GM03348 (cell line): ENCODE results near the gene FAM184A.

Experiments
- DNase-seq: peaks from one replicate; pipeline ENCODE4 v3.0.0; 2012; ENCODE audit warnings: low spot score

FAM184A gene

GRCh38 chr6:119060255-119060907 is 18.1 kb downstream of the FAM184A start:
- no peak for DNase-seq

DNA sequence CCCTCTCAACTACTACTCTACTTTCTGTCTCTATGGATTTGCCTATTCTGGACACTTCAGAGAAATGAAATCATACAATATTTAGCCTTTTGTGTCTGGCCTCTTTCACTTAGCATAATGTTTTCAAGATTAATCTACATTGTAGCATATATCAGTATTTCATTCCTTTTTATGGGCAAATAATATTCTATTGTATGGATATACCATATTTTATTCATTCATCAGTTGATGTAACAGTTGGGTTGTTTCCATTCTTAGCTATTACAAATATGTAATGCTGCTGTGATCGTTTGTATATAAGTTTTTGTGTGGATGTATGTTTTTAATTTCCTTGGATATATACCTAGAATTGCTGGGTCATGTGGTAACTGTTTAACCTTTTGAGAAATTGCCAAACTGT is 23.4 kb downstream of the FAM184A start:
- DNase-seq = no peak

- DNase-seq = no peak
These were observed 25.5 kb downstream of the FAM184A start for GRCh38 chr6:119052987-119053386.

DNA sequence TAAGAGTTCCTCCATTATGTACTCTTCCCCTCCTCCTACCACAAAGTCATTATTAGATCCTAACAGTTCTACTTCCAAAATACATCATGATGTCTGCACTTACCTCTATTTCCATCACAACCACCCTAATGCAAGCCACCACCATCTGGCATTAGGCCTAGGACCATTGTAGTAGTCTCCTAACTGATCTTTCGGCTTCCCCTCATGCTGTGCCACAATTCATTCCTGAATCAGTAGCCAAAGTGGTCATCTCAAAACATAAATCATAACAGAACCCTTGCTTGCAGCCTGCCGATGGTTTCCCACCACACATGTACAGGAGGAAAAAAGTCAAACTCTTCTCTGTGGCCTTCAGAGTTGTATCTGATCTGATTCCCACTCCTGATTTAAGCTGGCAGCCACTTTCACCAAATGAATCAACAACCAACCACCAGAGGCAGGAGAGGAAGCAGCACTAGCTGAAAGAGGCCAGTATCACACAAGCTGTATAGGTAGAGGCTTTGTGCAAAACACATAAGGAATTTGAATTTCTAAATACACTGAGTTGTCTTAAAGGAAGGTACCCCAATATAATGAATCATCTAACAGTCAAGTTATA is 26.1 kb downstream of the FAM184A start:
- DNase-seq = no peak

- no peak for DNase-seq
These were observed 34.2 kb downstream of the FAM184A start for GRCh38 chr6:119044255-119044654.

DNA sequence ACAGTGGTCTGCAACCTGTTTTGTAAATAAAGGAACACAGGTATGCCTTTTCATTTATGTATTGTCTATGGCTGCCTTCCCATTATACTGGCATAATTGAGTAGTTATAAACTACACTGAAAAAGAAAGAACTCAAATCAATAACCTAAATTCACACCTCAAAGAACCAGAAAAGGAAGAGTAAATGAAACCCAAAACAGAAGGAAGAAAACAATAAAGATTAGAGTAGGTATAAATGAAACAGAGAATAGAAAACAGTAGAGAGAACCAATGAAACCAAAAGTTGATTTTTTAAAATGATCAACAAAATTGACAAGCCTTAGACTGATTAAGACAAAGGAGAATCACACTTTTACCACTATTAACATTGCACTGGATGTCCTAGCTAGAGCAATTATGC is 34.7 kb downstream of the FAM184A start:
- no peak for DNase-seq

GRCh38 chr6:119043265-119043664 is 35.2 kb downstream of the FAM184A start:
- DNase-seq = no peak

DNA sequence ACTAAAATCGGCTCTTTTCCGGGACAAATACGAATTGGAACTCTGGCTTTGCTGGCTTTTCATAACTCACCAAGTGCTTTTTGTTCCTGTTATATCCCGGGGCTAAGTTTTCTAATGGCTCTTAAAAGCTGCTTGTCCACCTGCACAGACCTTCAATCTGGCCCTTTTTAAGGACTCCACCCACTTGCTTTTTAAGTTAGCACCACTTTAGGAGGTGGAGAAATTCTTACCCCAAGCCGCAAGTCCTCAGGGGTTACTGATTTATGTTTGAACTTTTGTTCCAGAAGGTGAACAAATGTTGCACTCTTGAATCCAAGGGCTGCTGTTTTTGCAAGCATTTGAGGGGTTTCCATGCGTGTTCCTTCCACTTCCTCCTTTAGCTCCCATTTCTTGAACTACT is 37.8 kb downstream of the FAM184A start:
- no peak for DNase-seq

DNA sequence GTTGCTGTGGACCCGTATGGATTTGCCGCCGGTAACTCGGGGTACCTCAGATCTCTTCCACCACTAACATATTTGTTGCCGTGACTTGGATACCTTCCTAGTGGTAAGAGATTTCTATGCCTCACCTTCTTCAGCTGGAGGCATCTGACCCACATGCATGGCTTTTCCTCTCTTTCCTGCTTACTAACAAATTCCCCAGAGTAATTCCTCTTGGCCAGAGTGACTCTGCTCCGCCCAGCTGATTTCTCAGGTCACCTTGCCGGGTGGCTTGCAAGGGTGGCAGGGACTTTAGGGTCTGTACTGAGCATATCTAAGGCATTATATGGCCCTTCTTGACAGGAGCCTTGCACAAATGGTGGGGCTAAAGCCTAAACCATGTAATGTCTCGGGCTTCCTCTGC is 38.2 kb downstream of the FAM184A start:
- no peak for DNase-seq

GRCh38 chr6:119037941-119038623 is 40.4 kb downstream of the FAM184A start:
- DNase-seq = no peak

DNA sequence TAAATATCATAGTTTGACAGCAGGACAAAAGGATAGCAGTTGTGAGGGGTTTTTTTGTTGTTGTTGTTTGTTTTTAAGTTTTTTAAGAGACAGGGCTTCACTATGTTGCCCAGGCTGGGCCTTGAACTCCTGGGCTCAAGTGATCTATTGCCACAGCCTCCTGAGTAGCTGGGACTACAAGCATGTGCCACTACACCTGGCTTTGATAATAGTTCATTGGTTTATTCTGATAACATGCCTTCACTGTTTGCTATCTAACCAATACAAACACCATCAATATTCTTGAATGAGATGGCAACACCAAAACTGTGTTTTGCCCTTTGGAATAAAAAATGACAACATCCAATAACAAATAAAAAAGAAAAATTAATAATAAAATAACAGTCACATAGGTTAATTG is 41.2 kb downstream of the FAM184A start:
- DNase-seq = no peak

DNA sequence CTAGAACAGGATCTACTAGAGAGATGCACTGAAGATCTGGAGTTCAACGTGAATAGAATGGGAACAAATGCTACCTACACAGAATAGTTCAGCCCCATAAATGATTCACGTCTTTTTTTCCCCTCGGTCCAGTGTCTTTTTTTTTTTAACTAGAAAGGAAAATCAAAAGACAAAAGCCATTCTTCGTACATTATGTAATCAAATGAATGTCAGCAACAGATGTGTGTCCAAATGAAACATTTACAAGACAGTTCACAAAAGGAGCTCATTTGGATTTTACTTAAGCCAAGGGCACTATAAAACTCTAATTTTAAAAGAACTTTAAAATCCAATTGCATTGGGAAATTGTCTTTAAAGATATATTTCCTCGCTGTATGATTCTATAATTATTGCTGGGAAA is 42.4 kb downstream of the FAM184A start:
- DNase-seq = no peak

DNA sequence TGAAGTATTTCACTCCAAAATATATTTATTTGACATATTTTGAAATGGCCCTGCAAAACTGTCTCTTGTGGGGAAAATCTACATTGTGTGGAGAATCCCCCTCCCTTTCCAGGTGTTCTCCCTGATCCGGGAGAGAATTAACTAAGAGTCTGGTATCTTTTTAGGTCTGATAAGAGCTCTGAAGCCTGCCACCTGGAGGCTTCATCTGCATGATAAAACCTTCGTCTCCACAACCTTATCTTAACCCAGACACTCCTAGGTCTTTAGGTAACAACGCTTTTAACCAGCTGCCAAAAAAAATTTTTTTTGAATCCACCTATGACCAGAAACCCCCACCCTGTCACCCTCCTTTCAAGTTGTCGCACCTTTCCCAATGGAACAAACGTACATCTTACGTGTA is 43.0 kb downstream of the FAM184A start:
- no peak for DNase-seq

GRCh38 chr6:119034827-119035458 is 43.5 kb downstream of the FAM184A start:
- DNase-seq = no peak

GRCh38 chr6:119032428-119032827 is 46.0 kb downstream of the FAM184A start:
- DNase-seq = no peak

GRCh38 chr6:119030759-119031158 is 47.7 kb downstream of the FAM184A start:
- DNase-seq = no peak

DNA sequence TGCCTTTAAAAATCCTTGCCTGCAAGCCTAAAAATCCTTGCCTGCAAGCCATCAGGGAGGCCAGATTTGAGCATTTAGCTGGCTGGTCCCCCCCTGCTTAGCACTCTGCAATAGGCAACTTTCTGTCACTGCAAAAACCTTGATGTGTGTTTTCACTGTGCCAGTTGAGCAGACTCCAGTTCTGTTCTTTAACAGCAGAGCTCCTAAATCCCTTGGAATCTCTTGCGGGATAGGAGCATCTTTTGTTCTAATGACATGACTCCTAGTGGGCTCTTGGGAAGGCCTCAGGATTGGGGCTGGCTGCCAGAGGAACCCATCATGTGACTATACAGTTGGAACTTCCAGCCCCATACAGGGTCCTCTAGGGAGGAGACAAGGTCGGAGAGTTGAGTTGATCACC is 50.4 kb downstream of the FAM184A start:
- DNase-seq = no peak

GRCh38 chr6:119027465-119027864 is 51.0 kb downstream of the FAM184A start:
- DNase-seq = no peak

DNA sequence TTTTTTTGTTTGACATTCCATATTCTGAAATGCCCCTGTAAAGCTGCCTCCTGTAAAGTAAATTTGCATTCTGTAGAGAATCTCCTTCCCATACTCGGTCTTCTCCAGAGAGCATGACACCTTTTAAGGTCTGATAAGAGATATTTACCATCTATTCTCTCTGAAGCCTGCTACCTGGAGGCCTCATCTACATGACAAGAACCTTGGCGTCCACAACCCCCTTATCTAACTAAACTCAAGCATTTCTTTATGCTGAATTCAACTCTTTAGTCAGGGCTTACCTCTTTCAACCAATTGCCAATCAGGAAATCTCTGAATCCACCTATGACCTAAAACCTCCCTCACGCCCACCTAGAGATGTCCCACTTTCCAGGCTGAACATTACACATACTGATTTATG is 51.6 kb downstream of the FAM184A start:
- DNase-seq = no peak

GRCh38 chr6:119025793-119026192 is 52.7 kb downstream of the FAM184A start:
- DNase-seq = no peak

GRCh38 chr6:119024111-119024510 is 54.4 kb downstream of the FAM184A start:
- DNase-seq = no peak

DNA sequence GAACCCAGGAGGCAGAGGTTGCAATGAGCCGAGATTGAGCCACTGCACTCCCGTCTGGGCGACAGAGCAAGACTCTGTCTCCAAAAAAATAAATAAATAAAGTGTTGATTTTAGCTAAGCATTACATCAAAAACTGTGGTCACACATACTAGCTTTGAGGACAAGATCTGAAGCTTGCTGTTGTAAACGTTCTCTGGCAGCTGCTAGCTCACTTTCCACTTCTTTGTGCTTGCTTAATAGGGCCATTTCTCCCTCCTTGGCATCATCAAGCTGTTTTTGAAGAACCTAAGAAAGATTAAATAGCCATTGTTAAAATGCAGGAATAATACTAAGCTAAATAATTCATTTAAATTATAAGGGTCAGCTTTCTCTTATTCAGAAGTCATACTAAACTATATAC is 55.7 kb downstream of the FAM184A start:
- no peak for DNase-seq
